GM10248 (cell line): Measurements from ENCODE around the gene ABCA13.

Source experiments
- CTCF ChIA-PET: fragments of 300-600 bp; sonication (Branson Sonifier 250); formaldehyde crosslinking; extraction: SDS; loops from one replicate; lab custom pipeline; 2021; ENCODE audit warnings: antibody characterized with exemption; lab: Yijun Ruan, JAX
- POLR2A ChIA-PET: fragments of 350-650 bp; sonication (Branson Sonifier 250); formaldehyde crosslinking; extraction: SDS; loops from one replicate; lab custom pipeline; 2020; ENCODE audit warnings: antibody characterized with exemption; lab: Yijun Ruan, JAX
- DNase-seq: peaks from one replicate; pipeline ENCODE4 v3.0.0; 2012; ENCODE audit errors: extremely low spot score
- CTCF ChIP-seq: IDR thresholded peaks from 2 replicates; pipeline ENCODE4 v1.5.1; 2012; ENCODE audit warnings: mild to moderate bottlenecking, low read depth; ENCODE audit errors: extremely low read depth, missing control alignments, control extremely low read depth

The ABCA13 gene

GRCh38 chr7:48458701-48459524, 287.7 kb downstream of the ABCA13 start:
- POLR2A ChIA-PET = no interaction called here
- CTCF ChIA-PET = no interaction called here
- no peak for DNase-seq
- TF ChIP-seq CTCF = no peak

GRCh38 chr7:48466713-48467112, 295.5 kb downstream of the ABCA13 start:
- TF ChIP-seq CTCF = no peak
- CTCF ChIA-PET = no interaction called here

GRCh38 chr7:48471196-48471595, 299.9 kb downstream of the ABCA13 start:
- DNase-seq = no peak
- POLR2A ChIA-PET = no interaction called here
- CTCF ChIA-PET = interaction anchor here (1.0 to 2.0 kb wide), 2 partner anchors 13 to 23 kb away, joined by 3 to 6 read pairs; no protein-coding TSS in a partner anchor
- TF ChIP-seq CTCF = no peak

More at GRCh38 chr7:48466713-48467112, 295.5 kb downstream of the ABCA13 start:
- POLR2A ChIA-PET = no interaction called here
- DNase-seq = no peak

GRCh38 chr7:48472640-48473039, 301.4 kb downstream of the ABCA13 start:
- CTCF ChIA-PET = no interaction called here
- POLR2A ChIA-PET = interaction anchor here (0.6 kb wide), 1 partner anchor 1685 kb away, joined by 7 read pairs; no protein-coding TSS in a partner anchor
- DNase-seq = no peak
- no peak for TF ChIP-seq CTCF

GRCh38 chr7:48473205-48473865, 302.1 kb downstream of the ABCA13 start:
- DNase-seq = no peak
- ChIA-PET POLR2A (no interaction called here), CTCF (interaction anchor here (0.6 to 0.9 kb wide), 2 partner anchors 11 to 482 kb away, joined by 3 to 4 read pairs; no protein-coding TSS in a partner anchor)
- TF ChIP-seq CTCF = no peak

GRCh38 chr7:48481235-48481634, 310.0 kb downstream of the ABCA13 start:
- POLR2A ChIA-PET = no interaction called here
- CTCF ChIA-PET = no interaction called here
- DNase-seq = no peak
- TF ChIP-seq CTCF = no peak
